GM12875 (cell line): ENCODE data around the gene TC2N.
"Not testable (repeated sequence)": the region's sequence is repeated elsewhere in the genome, so short reads cannot be mapped to it uniquely, and the experiment has no call there.

ENCODE experiments used
- H3K4me3 ChIP-seq: one replicate; pipeline ENCODE4 v1.5.1; 2011; ENCODE audit warnings: low read depth, low read length, control low read depth
- CTCF ChIP-seq: IDR thresholded peaks from 2 replicates; pipeline ENCODE4 v1.5.1; 2011; ENCODE audit warnings: low read depth, mild to moderate bottlenecking, control low read depth, inconsistent platforms, low read length, moderate library complexity, borderline replicate concordance; ENCODE audit not compliant: insufficient read depth

The TC2N gene

GRCh38 chr14:91875525-91876286 is 8.4 kb upstream of the TC2N start:
- TF ChIP-seq CTCF: no peak
- H3K4me3 ChIP-seq: no peak overlapping the region

GRCh38 chr14:91873471-91874415 is 6.4 kb upstream of the TC2N start:
- H3K4me3 ChIP-seq: no peak overlapping the region
- TF ChIP-seq CTCF: no peak

GRCh38 chr14:91872517-91873470 is 5.5 kb upstream of the TC2N start:
- H3K4me3 ChIP-seq: no peak overlapping the region
- no peak for TF ChIP-seq CTCF

GRCh38 chr14:91872011-91872501 is 4.7 kb upstream of the TC2N start:
- no peak overlapping the region for H3K4me3 ChIP-seq
- TF ChIP-seq CTCF: no peak

GRCh38 chr14:91871401-91871800 is 4.1 kb upstream of the TC2N start:
- H3K4me3 ChIP-seq: not testable (repeated sequence)

- no peak for TF ChIP-seq CTCF
Observed at GRCh38 chr14:91870890-91871289, 3.6 kb upstream of the TC2N start.

GRCh38 chr14:91870001-91870400 is 2.7 kb upstream of the TC2N start:
- TF ChIP-seq CTCF: no peak
- H3K4me3 ChIP-seq: no peak overlapping the region

More at GRCh38 chr14:91870890-91871289, 3.6 kb upstream of the TC2N start:
- no peak overlapping the region for H3K4me3 ChIP-seq
